Activated CD8-positive, alpha-beta T cell treated with anti-CD3 and anti-CD28 coated beads for 36 hours (primary cell): Measurements from ENCODE around the gene VAV2. TPM values are rescaled to one million over a fixed set of nuclear protein-coding genes. Genes with fewer than 3 reads are reported as not detected.

ENCODE experiments used
- ATAC-seq: fragments of 200-7000 bp; cut with Tn5 transposase; one replicate; pipeline ENCODE4 v1.10.0; 2021; ENCODE audit warnings: mild to moderate bottlenecking, moderate library complexity
- CTCF ChIA-PET: fragments of 350-600 bp; sonication (Branson Sonifier 250); formaldehyde crosslinking; loops from one replicate; lab custom pipeline; 2021; ENCODE audit warnings: antibody characterized with exemption; lab: Charles Lee
- POLR2A ChIA-PET: fragments of 350-600 bp; sonication (Branson Sonifier 250); formaldehyde crosslinking; loops from one replicate; lab custom pipeline; 2021; ENCODE audit warnings: antibody characterized with exemption; lab: Charles Lee
- DNase-seq: peaks from one replicate; pipeline ENCODE4 v3.0.0-alpha.2; 2020
- H3K27ac Mint-ChIP-seq: one replicate; pipeline ENCODE4 v1.8.0; 2021; ENCODE audit warnings: mild to moderate bottlenecking, mixed read lengths
- H3K27me3 Mint-ChIP-seq: one replicate; pipeline ENCODE4 v1.8.0; 2021; ENCODE audit warnings: mixed read lengths
- H3K36me3 Mint-ChIP-seq: one replicate; pipeline ENCODE4 v1.8.0; 2021; ENCODE audit warnings: low read depth, mixed read lengths
- H3K4me1 Mint-ChIP-seq: one replicate; pipeline ENCODE4 v1.8.0; 2021; ENCODE audit warnings: low read depth, mixed read lengths
- H3K4me3 Mint-ChIP-seq: one replicate; pipeline ENCODE4 v1.8.0; 2021; ENCODE audit warnings: mild to moderate bottlenecking, moderate library complexity, mixed read lengths
- H3K9me3 Mint-ChIP-seq: one replicate; pipeline ENCODE4 v1.8.0; 2021; ENCODE audit warnings: mixed read lengths
- intact Hi-C: fragments of 100-400 bp; cut with micrococcal nuclease; formaldehyde crosslinking; loops from one replicate; pipeline ENCODE4 v1.10.0; 2022
- total RNA-seq, 2 experiments: library from RNA; stranded (reverse); gene quantifications; one replicate each; pipeline ENCODE4 v1.2.3, GENCODE V29; 2021
- TF ChIP-seq, protein P1 (sequence below): fragments of 200-600 bp; IDR thresholded peaks from one replicate; pipeline ENCODE4 v1.8.0; 2022; ENCODE audit warnings: antibody characterized with exemption, mild to moderate bottlenecking

Gene VAV2
- total RNA-seq, 2 experiments from 2014 or later = 5.1 to 5.4 TPM

DNA sequence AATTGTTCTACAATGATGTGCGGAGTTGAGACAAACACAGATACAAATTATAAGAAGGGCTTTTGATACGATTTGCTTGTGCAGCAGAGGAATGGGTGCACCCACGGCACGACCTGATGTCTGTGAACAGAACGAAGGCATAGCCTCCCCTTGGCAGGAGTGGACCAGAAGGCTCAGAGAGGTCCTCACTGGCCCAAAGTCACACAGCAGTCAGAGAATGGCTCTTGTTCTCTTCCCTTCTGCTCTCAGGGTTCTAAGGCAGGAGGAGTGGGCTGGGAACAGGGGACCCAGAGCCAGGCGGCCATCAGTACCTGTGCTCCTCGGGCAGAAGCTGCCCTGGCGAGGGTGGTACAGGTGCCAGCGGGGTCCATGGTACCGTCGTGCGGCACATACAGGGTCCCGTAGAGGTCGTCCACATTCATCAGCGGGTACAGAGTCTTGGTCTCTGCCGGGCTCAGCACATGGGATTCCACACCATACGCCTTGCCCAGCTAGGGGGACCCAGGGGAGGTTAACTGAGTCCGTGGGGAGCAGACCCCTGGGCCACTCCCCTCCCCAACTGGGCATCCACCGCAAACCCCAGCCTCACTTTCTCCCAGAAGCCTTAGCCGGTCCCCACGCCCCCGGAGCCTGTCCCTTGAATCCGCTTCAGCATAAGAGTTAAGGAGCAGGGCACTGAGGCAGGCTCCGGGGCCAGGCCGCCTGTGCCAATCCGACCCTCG, 261.0 kb downstream of the VAV2 start:
- Mint-ChIP-seq H3K36me3 (no peaks in the 10 kb centered on the region), H3K4me3 (no peak overlapping the region)
- POLR2A ChIA-PET = no interaction called here

DNA sequence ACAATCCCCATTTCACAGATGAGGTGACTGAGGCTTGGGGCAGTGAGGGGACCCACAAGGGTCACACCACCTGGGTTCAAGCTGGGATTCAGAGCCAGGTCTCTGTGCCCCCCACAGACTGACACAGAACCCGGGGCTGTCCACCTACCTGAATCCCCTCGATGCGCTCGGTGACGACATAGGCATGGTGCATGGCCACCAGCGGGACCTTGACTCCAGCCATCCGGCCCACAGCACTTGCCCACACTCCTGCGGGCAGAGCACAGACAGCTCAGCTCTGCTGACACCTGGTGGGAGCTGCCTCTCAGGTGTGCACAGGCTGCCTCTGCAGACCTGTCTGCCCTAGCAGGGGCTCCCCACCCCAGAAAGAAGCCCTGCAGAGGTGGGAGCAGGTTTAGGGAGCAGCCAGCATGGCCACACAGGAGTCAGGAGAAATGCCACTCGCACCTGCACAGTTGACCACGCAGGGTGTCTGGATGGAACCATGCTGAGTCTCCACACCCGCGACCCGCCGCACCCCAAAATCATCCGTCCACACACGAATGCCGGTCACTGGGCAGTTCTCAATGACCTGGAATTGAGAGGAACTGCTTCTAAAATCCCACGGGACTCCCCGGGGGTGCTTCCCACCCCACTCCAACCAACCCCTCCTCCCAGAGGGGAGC, 262.4 kb downstream of the VAV2 start:
- POLR2A ChIA-PET = no interaction called here
- Mint-ChIP-seq H3K27me3 (no peaks in the 10 kb centered on the region), H3K4me3 (no peak overlapping the region), H3K27ac (no peak overlapping the region), H3K36me3 (no peaks in the 10 kb centered on the region), H3K4me1 (peaks cover 8% of the 10 kb centered on the region), H3K9me3 (no peaks in the 10 kb centered on the region)
- intact Hi-C loops = loop anchor here (10.0 kb wide), 3 partner anchors 75 to 195 kb away; partner anchors contain the start of genes ADAMTSL2 and FAM163B
- no peak for ATAC-seq
- TF ChIP-seq, protein P1, sequence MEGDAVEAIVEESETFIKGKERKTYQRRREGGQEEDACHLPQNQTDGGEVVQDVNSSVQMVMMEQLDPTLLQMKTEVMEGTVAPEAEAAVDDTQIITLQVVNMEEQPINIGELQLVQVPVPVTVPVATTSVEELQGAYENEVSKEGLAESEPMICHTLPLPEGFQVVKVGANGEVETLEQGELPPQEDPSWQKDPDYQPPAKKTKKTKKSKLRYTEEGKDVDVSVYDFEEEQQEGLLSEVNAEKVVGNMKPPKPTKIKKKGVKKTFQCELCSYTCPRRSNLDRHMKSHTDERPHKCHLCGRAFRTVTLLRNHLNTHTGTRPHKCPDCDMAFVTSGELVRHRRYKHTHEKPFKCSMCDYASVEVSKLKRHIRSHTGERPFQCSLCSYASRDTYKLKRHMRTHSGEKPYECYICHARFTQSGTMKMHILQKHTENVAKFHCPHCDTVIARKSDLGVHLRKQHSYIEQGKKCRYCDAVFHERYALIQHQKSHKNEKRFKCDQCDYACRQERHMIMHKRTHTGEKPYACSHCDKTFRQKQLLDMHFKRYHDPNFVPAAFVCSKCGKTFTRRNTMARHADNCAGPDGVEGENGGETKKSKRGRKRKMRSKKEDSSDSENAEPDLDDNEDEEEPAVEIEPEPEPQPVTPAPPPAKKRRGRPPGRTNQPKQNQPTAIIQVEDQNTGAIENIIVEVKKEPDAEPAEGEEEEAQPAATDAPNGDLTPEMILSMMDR = no peak
- no peak for DNase-seq
- CTCF ChIA-PET = interaction anchor here (1.2 to 3.5 kb wide), 2 partner anchors 13 to 196 kb away, joined by 7 to 15 read pairs; no protein-coding TSS in a partner anchor

More for the DNA sequence above, 261.0 kb downstream of the VAV2 start:
- no peaks in the 10 kb centered on the region for H3K27me3 Mint-ChIP-seq
- CTCF ChIA-PET = interaction anchor here (2.1 kb wide), 1 partner anchor 12 kb away, joined by 11 read pairs; no protein-coding TSS in a partner anchor
- DNase-seq = no peak
- intact Hi-C loops = no loop called here
- H3K27ac Mint-ChIP-seq = no peak overlapping the region
- H3K4me1 Mint-ChIP-seq = peaks cover 8% of the 10 kb centered on the region
- TF ChIP-seq, protein P1 = no peak
- ATAC-seq = no peak
- no peaks in the 10 kb centered on the region for H3K9me3 Mint-ChIP-seq

DNA sequence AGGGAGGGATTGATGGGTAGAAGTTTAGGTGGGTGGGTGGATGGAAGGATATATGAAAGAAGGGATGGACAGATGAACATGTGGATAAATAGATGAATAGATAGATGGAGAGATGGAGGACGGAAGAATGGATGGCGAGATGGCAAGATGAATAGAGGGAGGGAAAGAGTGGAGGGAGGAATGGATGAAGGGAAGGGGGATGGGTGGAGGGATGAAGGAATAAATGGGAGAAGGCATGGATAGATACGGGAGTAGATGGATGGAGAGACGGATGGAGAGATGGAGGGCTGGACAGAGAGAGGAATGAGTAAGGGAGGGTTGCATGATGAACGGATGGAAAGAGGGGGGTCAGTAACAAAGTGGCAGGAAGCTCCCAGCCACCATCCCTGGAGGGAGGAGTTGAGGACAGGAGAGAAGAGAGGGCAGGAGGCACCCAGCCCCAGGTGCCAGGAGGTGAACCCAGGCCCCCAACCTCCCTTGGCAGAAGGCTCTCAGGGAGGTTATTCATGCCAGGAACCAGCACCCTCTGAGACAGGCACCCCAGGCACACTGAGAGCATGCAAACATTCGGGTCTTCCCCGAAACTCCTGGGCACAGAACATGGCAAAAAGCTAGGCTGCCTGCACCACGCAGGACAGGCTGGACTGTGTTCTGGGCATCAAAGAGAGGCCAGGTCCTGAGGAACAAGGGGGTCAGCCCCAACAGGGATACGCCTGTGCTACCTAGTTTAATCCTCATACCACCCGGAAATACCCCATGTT, 263.1 kb downstream of the VAV2 start:
- POLR2A ChIA-PET = no interaction called here
- H3K9me3 Mint-ChIP-seq = no peaks in the 10 kb centered on the region
- TF ChIP-seq, protein P1 = no peak
- H3K4me1 Mint-ChIP-seq = peaks cover 8% of the 10 kb centered on the region
- H3K36me3 Mint-ChIP-seq = no peaks in the 10 kb centered on the region
- CTCF ChIA-PET = interaction anchor here (0.6 to 3.5 kb wide), 3 partner anchors 18 to 196 kb away, joined by 3 to 15 read pairs (median 12); no protein-coding TSS in a partner anchor
- H3K27ac Mint-ChIP-seq = no peak overlapping the region
- H3K4me3 Mint-ChIP-seq = no peak overlapping the region
- DNase-seq = no peak
- no peak for ATAC-seq
- intact Hi-C loops = loop anchor here (10.0 kb wide), 3 partner anchors 74 to 194 kb away; partner anchors contain the start of genes ADAMTSL2 and FAM163B
- no peaks in the 10 kb centered on the region for H3K27me3 Mint-ChIP-seq

DNA sequence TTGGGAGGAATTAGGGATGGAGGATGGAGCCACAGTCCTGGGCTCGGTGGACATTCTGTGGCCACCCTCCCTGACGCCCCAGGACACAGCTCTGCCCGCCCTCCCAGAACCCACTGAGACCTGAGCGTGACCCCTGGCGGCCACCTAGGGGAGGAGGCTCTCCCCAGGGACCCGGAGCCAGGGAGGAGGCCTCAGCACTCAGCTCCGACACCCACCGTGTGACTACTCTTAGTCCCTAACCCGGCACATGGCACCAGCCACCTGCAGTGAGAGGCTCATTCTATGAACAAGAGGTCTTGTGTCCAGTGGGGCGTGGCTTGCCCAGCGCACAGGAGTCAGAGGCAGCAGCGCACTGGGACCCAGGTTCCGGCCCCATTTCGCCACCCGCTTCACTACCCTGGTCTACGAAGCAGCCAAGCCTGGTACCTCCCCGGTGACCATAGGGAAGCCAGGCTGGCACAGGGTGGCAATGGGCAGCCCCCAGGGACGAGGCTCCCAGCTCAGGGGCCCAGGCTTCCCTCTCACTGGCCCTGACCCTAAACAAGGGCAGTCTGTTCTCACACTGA, 264.2 kb downstream of the VAV2 start:
- ChIA-PET CTCF (interaction anchor here (1.4 to 3.5 kb wide), 6 partner anchors 10 to 195 kb away, joined by 3 to 18 read pairs (median 8); partner anchors contain the start of gene SARDH), POLR2A (no interaction called here)
- no peak for ATAC-seq

More for the DNA sequence above, 264.2 kb downstream of the VAV2 start:
- H3K4me3 Mint-ChIP-seq = no peak overlapping the region
- no peaks in the 10 kb centered on the region for H3K9me3 Mint-ChIP-seq
- TF ChIP-seq, protein P1 = no peak
- intact Hi-C loops = loop anchor here (10.0 kb wide), 3 partner anchors 73 to 193 kb away; partner anchors contain the start of genes ADAMTSL2 and FAM163B
- no peak for DNase-seq
- H3K27ac Mint-ChIP-seq = no peak overlapping the region
- H3K36me3 Mint-ChIP-seq = no peaks in the 10 kb centered on the region
- H3K27me3 Mint-ChIP-seq = no peaks in the 10 kb centered on the region
- peaks cover 8% of the 10 kb centered on the region for H3K4me1 Mint-ChIP-seq
